ENCODE measurements around the gene CSNK1G3.

GRCh38 chr5:123578390-123578789 is 66.4 kb downstream of the CSNK1G3 start:
- TF ChIP-seq GATA2 (IDR thresholded peaks at IDR 0.05; ENCODE audit: low read depth, low read length), result no peak
- no peak for TF ChIP-seq GATA3 (IDR thresholded peaks at IDR 0.05; ENCODE audit: low read depth, low read length)

Measured in SH-SY5Y (cell line).